NCI-H2171 treated with DMSO at 0.1 percent for 48 hours (cell line): ENCODE measurements around the gene CBR3.

Experiments used
- DNase-seq: peaks from one replicate; lab custom pipeline; 2025; lab: John Stamatoyannopoulos, UW

Gene CBR3

GRCh38 chr21:36156339-36156814 is 21.5 kb downstream of the CBR3 start:
- DNase-seq, result peak; percentile 98

GRCh38 chr21:36156815-36157670 is 22.2 kb downstream of the CBR3 start, which contains the start of gene DOP1B:
Gene DOP1B, plus strand, starts transcription at chr21:36156824. Its CDS starts 7,910 bp downstream, at chr21:36164734.
- DNase-seq, result peak; percentile 44

GRCh38 chr21:36159356-36159921 is 24.6 kb downstream of the CBR3 start:
- DNase-seq, result no peak

- no peak for DNase-seq
These were observed 25.9 kb downstream of the CBR3 start for GRCh38 chr21:36160850-36161178.

GRCh38 chr21:36162631-36163030 is 27.8 kb downstream of the CBR3 start:
- DNase-seq, result no peak

DNA sequence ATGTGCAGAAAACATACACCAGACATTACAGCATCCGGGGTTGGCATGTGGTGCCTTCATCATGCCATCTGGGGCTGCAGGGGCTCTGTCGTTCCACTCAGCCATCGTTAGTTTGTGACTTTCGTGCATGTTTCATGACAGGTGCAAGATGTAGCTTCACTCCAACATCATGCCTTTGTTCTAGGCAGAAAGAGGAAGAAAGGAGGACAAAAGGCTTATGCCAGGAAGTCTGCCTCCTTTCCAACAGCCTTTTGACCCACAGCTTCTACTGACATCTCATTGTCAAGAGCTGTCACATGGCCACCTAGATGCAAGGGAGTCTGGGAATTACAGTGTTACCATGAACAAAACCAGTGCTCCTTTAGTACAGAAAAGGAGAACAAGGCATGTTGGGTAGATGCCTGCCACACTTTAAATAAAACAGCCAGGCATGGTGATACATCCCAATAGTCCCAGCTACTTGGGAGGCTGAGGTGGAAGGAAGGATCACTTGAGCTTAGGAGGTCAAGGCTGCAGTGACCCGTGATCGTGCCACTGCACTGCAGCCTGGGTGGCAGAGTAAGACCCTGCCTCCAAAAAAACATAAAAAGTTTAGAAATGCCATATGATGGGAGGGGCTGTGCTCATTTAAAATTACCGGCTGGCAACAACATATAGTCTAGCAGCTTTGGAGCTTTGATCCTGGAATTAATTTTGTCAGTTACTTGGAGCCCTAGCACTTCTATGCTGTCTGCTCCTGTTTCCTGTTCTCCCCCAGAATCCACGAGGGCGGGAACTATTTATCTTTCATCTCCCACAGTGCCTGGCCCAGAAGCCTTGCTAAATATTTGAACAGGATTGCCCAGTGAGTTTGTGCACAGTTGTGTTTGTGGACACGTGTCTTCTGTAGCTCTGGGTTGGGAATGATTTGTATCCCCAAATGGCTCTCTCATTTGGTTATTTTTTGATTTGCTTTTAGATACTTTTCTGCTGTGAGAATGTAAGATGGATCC is 29.2 kb downstream of the CBR3 start:
- peak; percentile 26 for DNase-seq

DNA sequence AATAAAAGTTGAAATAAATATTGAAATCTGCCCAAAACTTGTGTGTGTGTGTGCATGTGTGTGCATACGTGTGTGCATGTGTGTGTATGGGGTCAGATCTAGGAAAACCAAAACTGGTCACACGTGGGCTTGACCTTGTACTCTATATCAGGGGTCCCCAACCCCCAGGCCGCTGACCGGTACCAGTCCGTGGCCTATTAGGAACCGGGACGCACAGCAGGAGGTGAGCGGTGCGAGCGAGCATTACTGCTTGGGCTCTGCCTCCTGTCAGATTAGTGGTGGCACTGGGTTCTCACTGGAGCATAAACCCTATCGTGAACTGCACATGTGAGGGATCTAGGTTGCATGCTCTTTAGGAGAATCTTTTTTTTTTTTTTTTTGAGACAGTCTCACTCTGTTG is 30.5 kb downstream of the CBR3 start:
- DNase-seq, result no peak

DNA sequence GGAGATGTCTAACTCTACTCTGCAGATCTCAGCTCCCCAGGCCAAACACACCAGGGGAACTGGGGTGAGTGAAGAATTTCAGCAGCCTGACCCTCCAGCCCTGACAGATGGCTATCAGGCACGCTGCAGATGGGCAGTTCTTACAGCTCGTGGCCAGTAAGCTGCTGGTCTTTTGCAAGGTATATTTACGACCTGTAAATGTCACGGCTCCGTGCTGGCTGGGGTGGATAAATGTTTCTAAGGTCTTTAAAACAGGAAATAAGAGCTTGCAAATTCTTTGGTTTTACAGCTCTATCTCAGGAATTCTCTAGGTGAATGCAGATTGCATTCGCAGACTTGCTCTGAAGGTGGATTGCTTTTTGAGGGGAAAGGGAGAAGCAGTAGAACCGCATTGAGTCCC is 31.8 kb downstream of the CBR3 start:
- no peak for DNase-seq

DNA sequence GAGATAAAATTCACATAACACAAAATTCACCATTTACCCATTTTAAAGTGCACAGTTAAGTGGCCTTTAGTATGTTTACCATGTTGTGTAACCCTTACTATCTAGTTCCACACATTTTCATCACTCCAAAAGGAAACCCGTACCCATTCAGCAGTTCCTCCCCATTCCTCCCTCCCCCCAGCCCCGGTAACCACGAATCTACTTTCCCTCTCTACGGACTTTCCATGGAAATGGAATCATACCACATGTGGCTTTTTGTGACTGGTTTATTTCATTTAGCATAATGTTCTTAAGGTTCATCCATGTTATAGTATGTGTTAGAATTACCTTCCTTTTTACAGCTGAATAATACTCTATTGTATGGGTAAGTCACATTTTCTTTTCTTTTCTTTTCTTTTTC is 32.7 kb downstream of the CBR3 start:
- no peak for DNase-seq

DNA sequence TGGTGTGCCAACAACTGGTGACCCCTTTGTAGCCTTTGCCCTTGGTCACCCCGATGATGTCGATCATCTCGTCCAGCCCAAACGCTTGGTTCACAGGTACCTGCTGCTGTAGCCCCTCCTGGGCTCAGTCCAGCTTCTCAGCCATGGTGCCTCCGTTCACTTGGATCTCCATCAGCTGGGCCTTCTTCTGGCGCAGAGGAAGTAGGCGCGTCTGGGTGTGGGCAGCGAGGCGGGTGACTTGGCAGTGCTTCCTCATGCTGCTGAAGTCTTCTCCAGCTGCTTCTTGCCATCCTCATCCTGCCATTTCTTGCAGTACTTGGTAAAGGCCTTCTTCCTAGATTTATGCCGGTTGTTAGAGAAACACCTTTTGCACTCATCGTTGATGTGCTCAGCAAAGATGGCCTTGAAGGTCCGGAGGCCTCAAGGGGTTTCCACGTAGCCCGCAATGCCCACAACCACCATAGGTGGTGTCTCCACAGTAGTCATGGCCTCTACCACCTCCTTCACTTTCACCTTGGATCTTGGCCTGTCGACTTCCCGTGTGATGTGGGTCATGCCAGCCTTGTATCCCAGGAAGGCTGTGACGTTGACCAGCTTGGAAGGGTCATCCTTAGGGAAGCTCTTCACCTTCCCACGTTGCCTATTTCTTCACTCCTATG is 34.7 kb downstream of the CBR3 start:
- DNase-seq, result no peak

- no peak for DNase-seq
These were observed 35.9 kb downstream of the CBR3 start for GRCh38 chr21:36170823-36171222.

DNA sequence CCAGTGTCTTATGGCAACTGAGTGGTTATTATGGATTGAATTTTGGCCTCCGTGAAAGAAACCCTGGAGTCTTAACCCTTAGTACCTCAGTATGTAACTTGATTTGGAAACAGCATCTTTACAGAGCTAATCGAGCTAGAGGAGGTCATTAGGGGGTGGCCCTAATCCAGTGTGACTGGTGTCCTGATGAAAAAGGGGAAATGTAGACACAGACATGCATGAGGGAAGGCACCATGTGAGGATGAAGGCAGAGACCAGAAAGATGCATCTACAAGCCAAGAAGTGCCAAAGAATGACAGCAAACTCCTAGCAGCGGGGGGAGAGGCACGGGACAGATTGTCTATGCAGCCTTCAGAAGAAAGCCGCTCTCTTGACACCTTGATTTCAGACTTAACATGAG is 36.5 kb downstream of the CBR3 start:
- DNase-seq, result no peak

- no peak for DNase-seq
These were observed 37.0 kb downstream of the CBR3 start for GRCh38 chr21:36171741-36172331.

GRCh38 chr21:36174780-36175179 is 39.9 kb downstream of the CBR3 start:
- no peak for DNase-seq

GRCh38 chr21:36175771-36176565 is 41.1 kb downstream of the CBR3 start:
- DNase-seq, result peak; percentile 98

- DNase-seq, result no peak
These were observed 43.5 kb downstream of the CBR3 start for GRCh38 chr21:36178349-36178748.

GRCh38 chr21:36179145-36179544 is 44.3 kb downstream of the CBR3 start:
- no peak for DNase-seq

DNA sequence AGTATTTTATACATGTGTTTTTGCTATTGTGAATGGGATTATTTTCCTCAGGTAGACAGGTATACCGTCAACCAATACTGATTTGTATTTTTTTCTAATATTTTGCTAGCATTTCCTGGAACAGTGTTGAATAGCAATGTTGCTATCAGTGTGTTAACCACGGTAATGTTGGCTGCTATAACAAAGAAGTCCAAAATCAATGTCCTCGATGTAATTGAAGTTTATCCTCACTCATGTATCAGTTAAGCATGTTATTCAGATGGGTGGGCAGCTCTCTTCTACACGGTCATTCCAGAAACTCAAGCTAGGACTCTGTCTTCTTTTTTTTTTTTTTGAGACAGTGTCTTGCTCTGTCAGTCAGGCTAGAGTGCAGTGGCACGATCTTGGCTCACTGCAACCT is 46.1 kb downstream of the CBR3 start:
- DNase-seq, result no peak

- no peak for DNase-seq
These were observed 48.4 kb downstream of the CBR3 start for GRCh38 chr21:36183144-36183795.

- no peak for DNase-seq
These were observed 49.7 kb downstream of the CBR3 start for GRCh38 chr21:36184545-36184944.
